Measurements from ENCODE around the gene ATXN1.

ATXN1 gene

GRCh38 chr6:16352821-16353438 is 408.3 kb downstream of the ATXN1 start:
- no peaks in the 10 kb centered on the region for H3K36me3 ChIP-seq (ENCODE audit: control insufficient read depth, insufficient read depth, low read length)
- H3K27me3 ChIP-seq (replicated peaks; ENCODE audit: control insufficient read depth, insufficient read depth, low read length): no peaks in the 10 kb centered on the region
- H3K4me3 ChIP-seq (replicated peaks; ENCODE audit: low read depth, low read length): no peak overlapping the region
- DNase-seq (ENCODE audit: extremely low read depth, insufficient read length): no peak
- no peak for TF ChIP-seq CTCF (IDR thresholded peaks at IDR 0.05; ENCODE audit: insufficient read depth, low read length, poor library complexity, severe bottlenecking)

- H3K27me3 ChIP-seq (replicated peaks; ENCODE audit: control insufficient read depth, insufficient read depth, low read length): no peaks in the 10 kb centered on the region
- TF ChIP-seq CTCF (IDR thresholded peaks at IDR 0.05; ENCODE audit: insufficient read depth, low read length, poor library complexity, severe bottlenecking): no peak
- no peaks in the 10 kb centered on the region for H3K36me3 ChIP-seq (ENCODE audit: control insufficient read depth, insufficient read depth, low read length)
- no peak for DNase-seq (ENCODE audit: extremely low read depth, insufficient read length)
- H3K4me3 ChIP-seq (replicated peaks; ENCODE audit: low read depth, low read length): no peak overlapping the region
Observed at GRCh38 chr6:16352258-16352635, 409.0 kb downstream of the ATXN1 start.

GRCh38 chr6:16349544-16349943 is 411.7 kb downstream of the ATXN1 start:
- no peak for DNase-seq (ENCODE audit: extremely low read depth, insufficient read length)
- no peak for TF ChIP-seq CTCF (IDR thresholded peaks at IDR 0.05; ENCODE audit: insufficient read depth, low read length, poor library complexity, severe bottlenecking)
- no peaks in the 10 kb centered on the region for H3K27me3 ChIP-seq (replicated peaks; ENCODE audit: control insufficient read depth, insufficient read depth, low read length)
- H3K36me3 ChIP-seq (ENCODE audit: control insufficient read depth, insufficient read depth, low read length): no peaks in the 10 kb centered on the region
- no peak overlapping the region for H3K4me3 ChIP-seq (replicated peaks; ENCODE audit: low read depth, low read length)

GRCh38 chr6:16346831-16347230 is 414.4 kb downstream of the ATXN1 start:
- DNase-seq (ENCODE audit: extremely low read depth, insufficient read length): no peak

GRCh38 chr6:16345449-16346330 is 415.6 kb downstream of the ATXN1 start:
- DNase-seq (ENCODE audit: extremely low read depth, insufficient read length): no peak

More at GRCh38 chr6:16346831-16347230, 414.4 kb downstream of the ATXN1 start:
- no peak for TF ChIP-seq CTCF (IDR thresholded peaks at IDR 0.05; ENCODE audit: insufficient read depth, low read length, poor library complexity, severe bottlenecking)
- H3K36me3 ChIP-seq (ENCODE audit: control insufficient read depth, insufficient read depth, low read length): no peaks in the 10 kb centered on the region
- H3K4me3 ChIP-seq (replicated peaks; ENCODE audit: low read depth, low read length): no peak overlapping the region
- H3K27me3 ChIP-seq (replicated peaks; ENCODE audit: control insufficient read depth, insufficient read depth, low read length): no peaks in the 10 kb centered on the region

More at GRCh38 chr6:16345449-16346330, 415.6 kb downstream of the ATXN1 start:
- no peaks in the 10 kb centered on the region for H3K36me3 ChIP-seq (ENCODE audit: control insufficient read depth, insufficient read depth, low read length)
- TF ChIP-seq CTCF (IDR thresholded peaks at IDR 0.05; ENCODE audit: insufficient read depth, low read length, poor library complexity, severe bottlenecking): no peak
- H3K27me3 ChIP-seq (replicated peaks; ENCODE audit: control insufficient read depth, insufficient read depth, low read length): no peaks in the 10 kb centered on the region
- H3K4me3 ChIP-seq (replicated peaks; ENCODE audit: low read depth, low read length): no peak overlapping the region
